ENCODE measurements around the gene LACTBL1.

DNA sequence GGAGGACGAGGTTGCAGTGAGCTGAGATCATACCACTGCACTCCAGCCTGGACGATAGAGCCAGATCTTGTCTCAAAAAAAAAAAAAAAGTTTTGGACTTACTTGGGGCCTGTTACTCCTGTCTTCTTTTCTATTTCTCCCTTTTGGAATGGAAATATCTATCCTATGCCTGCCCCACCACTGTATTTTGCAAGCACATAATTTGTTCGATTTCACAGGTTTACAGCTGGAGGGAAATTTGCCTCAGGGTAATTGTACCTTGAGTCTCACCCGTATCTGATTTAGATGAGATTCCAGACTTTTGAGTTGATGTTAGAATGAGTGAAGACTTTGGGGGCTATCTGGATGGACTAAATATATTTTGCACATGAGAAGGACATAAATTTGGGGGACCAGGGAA lies 34.4 kb upstream of the LACTBL1 start:
- TF ChIP-seq, protein P1, sequence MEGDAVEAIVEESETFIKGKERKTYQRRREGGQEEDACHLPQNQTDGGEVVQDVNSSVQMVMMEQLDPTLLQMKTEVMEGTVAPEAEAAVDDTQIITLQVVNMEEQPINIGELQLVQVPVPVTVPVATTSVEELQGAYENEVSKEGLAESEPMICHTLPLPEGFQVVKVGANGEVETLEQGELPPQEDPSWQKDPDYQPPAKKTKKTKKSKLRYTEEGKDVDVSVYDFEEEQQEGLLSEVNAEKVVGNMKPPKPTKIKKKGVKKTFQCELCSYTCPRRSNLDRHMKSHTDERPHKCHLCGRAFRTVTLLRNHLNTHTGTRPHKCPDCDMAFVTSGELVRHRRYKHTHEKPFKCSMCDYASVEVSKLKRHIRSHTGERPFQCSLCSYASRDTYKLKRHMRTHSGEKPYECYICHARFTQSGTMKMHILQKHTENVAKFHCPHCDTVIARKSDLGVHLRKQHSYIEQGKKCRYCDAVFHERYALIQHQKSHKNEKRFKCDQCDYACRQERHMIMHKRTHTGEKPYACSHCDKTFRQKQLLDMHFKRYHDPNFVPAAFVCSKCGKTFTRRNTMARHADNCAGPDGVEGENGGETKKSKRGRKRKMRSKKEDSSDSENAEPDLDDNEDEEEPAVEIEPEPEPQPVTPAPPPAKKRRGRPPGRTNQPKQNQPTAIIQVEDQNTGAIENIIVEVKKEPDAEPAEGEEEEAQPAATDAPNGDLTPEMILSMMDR (IDR thresholded peaks at IDR 0.05): no peak
- TF ChIP-seq EP300 (IDR thresholded peaks at IDR 0.05): no peak

Data from ovary (tissue), 3 donors.